H9 (cell line): ENCODE measurements around the gene VASN. TPM values are rescaled to one million over a fixed set of nuclear protein-coding genes. Genes with fewer than 3 reads are reported as not detected.

Experiments
- DNase-seq: peaks from one replicate; pipeline ENCODE4 v3.0.0-alpha.2; 2017
- H2AFZ ChIP-seq: one replicate; pipeline ENCODE4 v1.6.1; 2013; ENCODE audit warnings: mild to moderate bottlenecking, low read length, control low read depth, moderate library complexity
- H2AK5ac ChIP-seq: 2 replicates; pipeline ENCODE4 v1.6.1; 2013; ENCODE audit warnings: low read length, control low read depth, mixed read lengths; ENCODE audit not compliant: insufficient read length
- H2BK120ac ChIP-seq: one replicate; pipeline ENCODE4 v1.6.1; 2013; ENCODE audit warnings: low read depth, mild to moderate bottlenecking, low read length, control low read depth, inconsistent platforms; ENCODE audit not compliant: poor library complexity, severe bottlenecking
- H2BK12ac ChIP-seq: 2 replicates; pipeline ENCODE4 v1.6.1; 2013; ENCODE audit warnings: low read length, control low read depth, mixed read lengths, low read depth; ENCODE audit not compliant: insufficient read length
- H2BK15ac ChIP-seq: 2 replicates; pipeline ENCODE4 v1.6.1; 2013; ENCODE audit warnings: low read depth, low read length, control low read depth
- H2BK20ac ChIP-seq: one replicate; pipeline ENCODE4 v1.6.1; 2013; ENCODE audit warnings: low read depth, mild to moderate bottlenecking, low read length, control low read depth, inconsistent platforms; ENCODE audit not compliant: poor library complexity, severe bottlenecking
- H2BK5ac ChIP-seq: 2 replicates; pipeline ENCODE4 v1.6.1; 2013; ENCODE audit warnings: low read length, control low read depth, mixed read lengths; ENCODE audit not compliant: insufficient read length
- H3K14ac ChIP-seq: 2 replicates; pipeline ENCODE4 v1.6.1; 2013; ENCODE audit warnings: low read length, control low read depth; ENCODE audit not compliant: insufficient read depth
- H3K18ac ChIP-seq: 2 replicates; pipeline ENCODE4 v1.6.1; 2013; ENCODE audit warnings: low read depth, mild to moderate bottlenecking, mixed read lengths, low read length, control low read depth; ENCODE audit not compliant: insufficient read length
- H3K23ac ChIP-seq: 2 replicates; pipeline ENCODE4 v1.6.1; 2013; ENCODE audit warnings: low read length, control low read depth, mixed read lengths, low read depth; ENCODE audit not compliant: insufficient read length
- H3K23me2 ChIP-seq: 2 replicates; pipeline ENCODE4 v1.6.1; 2013; ENCODE audit warnings: low read depth, mild to moderate bottlenecking, mixed read lengths, low read length, control low read depth; ENCODE audit not compliant: insufficient read length, poor library complexity, severe bottlenecking
- H3K27ac ChIP-seq: 2 replicates; pipeline ENCODE4 v1.5.1; 2013; ENCODE audit warnings: low read length, control low read depth, mixed read lengths, low read depth; ENCODE audit not compliant: insufficient read length
- H3K27me3 ChIP-seq: 2 replicates; pipeline ENCODE4 v1.6.1; 2013; ENCODE audit warnings: low read length, control low read depth, inconsistent platforms; ENCODE audit not compliant: insufficient read depth
- H3K4ac ChIP-seq: 2 replicates; pipeline ENCODE4 v1.6.1; 2013; ENCODE audit warnings: low read depth, mild to moderate bottlenecking, control low read depth, inconsistent platforms, low read length, moderate library complexity
- H3K4me1 ChIP-seq: 2 replicates; pipeline ENCODE4 v1.6.1; 2013; ENCODE audit warnings: low read length, control low read depth, inconsistent platforms; ENCODE audit not compliant: insufficient read depth
- H3K4me2 ChIP-seq: 2 replicates; pipeline ENCODE4 v1.6.1; 2013; ENCODE audit warnings: low read length, control low read depth, mixed read lengths; ENCODE audit not compliant: insufficient read length, insufficient read depth
- H3K56ac ChIP-seq: 2 replicates; pipeline ENCODE4 v1.6.1; 2013; ENCODE audit warnings: low read depth, mild to moderate bottlenecking, mixed read lengths, low read length, control low read depth; ENCODE audit not compliant: insufficient read length
- H3K79me1 ChIP-seq: 2 replicates; pipeline ENCODE4 v1.6.1; 2013; ENCODE audit warnings: low read depth, mild to moderate bottlenecking, moderate library complexity, low read length, control low read depth, inconsistent platforms; ENCODE audit not compliant: insufficient read depth, poor library complexity, severe bottlenecking
- H3K79me2 ChIP-seq: 2 replicates; pipeline ENCODE4 v1.6.1; 2013; ENCODE audit warnings: low read length, control low read depth, inconsistent platforms; ENCODE audit not compliant: insufficient read depth
- H3K9ac ChIP-seq: 2 replicates; pipeline ENCODE4 v1.6.1; 2013; ENCODE audit warnings: low read length, control low read depth, mixed read lengths; ENCODE audit not compliant: insufficient read length; ENCODE audit errors: extremely low read depth
- H3K9me3 ChIP-seq: one replicate; pipeline ENCODE4 v1.6.1; 2013; ENCODE audit warnings: low read depth, low read length, inconsistent platforms; ENCODE audit not compliant: control insufficient read depth
- H3T11ph ChIP-seq: one replicate; pipeline ENCODE4 v1.6.1; 2013; ENCODE audit warnings: mild to moderate bottlenecking, low read length, control low read depth, inconsistent platforms
- H4K20me1 ChIP-seq: one replicate; pipeline ENCODE4 v1.6.1; 2013; ENCODE audit not compliant: control insufficient read depth, insufficient read length, insufficient read depth
- H4K5ac ChIP-seq: 2 replicates; pipeline ENCODE4 v1.6.1; 2013; ENCODE audit warnings: low read depth, mild to moderate bottlenecking, mixed read lengths, low read length, control low read depth; ENCODE audit not compliant: insufficient read length
- H4K8ac ChIP-seq: replicated peaks from 2 replicates; pipeline ENCODE4 v1.6.1; 2013; ENCODE audit warnings: low read length, control low read depth, mixed read lengths, low read depth; ENCODE audit not compliant: insufficient read length
- H4K91ac ChIP-seq: 2 replicates; pipeline ENCODE4 v1.6.1; 2013; ENCODE audit warnings: low read depth, mild to moderate bottlenecking, moderate library complexity, mixed read lengths, low read length, control low read depth; ENCODE audit not compliant: insufficient read length
- H3K27ac Mint-ChIP-seq, 3 experiments: 2 replicates in 2 of 3; 3 replicates in 1 of 3; pipeline ENCODE4 v1.8.0; 2020 to 2021; ENCODE audit warnings: mixed read lengths in 3 of 3, mild to moderate bottlenecking in 1 of 3, moderate library complexity in 1 of 3
- H3K27me3 Mint-ChIP-seq: 2 replicates; pipeline ENCODE4 v1.8.0; 2021; ENCODE audit warnings: low read depth, mild to moderate bottlenecking, moderate library complexity, mixed read lengths
- H3K36me3 Mint-ChIP-seq, 3 experiments: 2 replicates in 2 of 3; 3 replicates in 1 of 3; pipeline ENCODE4 v1.8.0; 2020 to 2021; ENCODE audit warnings: low read depth in 3 of 3, mixed read lengths in 3 of 3; ENCODE audit not compliant: insufficient read depth in 1 of 3
- H3K4me1 Mint-ChIP-seq, 2 experiments: 2 replicates each; pipeline ENCODE4 v1.8.0; 2020; ENCODE audit warnings: mixed read lengths in 2 of 2
- H3K4me3 Mint-ChIP-seq, 2 experiments: 2 replicates in 1 of 2; 3 replicates in 1 of 2; pipeline ENCODE4 v1.8.0; 2020 to 2021; ENCODE audit warnings: mild to moderate bottlenecking in 2 of 2, mixed read lengths in 2 of 2, moderate library complexity in 1 of 2
- H3K9me3 Mint-ChIP-seq, 2 experiments: 2 replicates in 1 of 2; 3 replicates in 1 of 2; pipeline ENCODE4 v1.8.0; 2020; ENCODE audit warnings: mild to moderate bottlenecking in 2 of 2, mixed read lengths in 2 of 2, moderate library complexity in 1 of 2
- CTCF ChIP-seq: fragments of 200-600 bp; sonication (generic); conservative IDR thresholded peaks from 3 replicates; pipeline ENCODE4 v1.8.0; 2021; ENCODE audit warnings: antibody characterized with exemption, mild to moderate bottlenecking
- whole genome bisulfite sequencing: extraction: QIAGEN DNeasy Blood & Tissue Kit; methylation state at CpG from one replicate; pipeline ENCODE4 v1.1.7; 2013; ENCODE audit warnings: missing lambda C conversion rate, low lambda C conversion rate, mixed read lengths; ENCODE audit not compliant: insufficient read length; ENCODE audit errors: extremely low coverage; 5-methylcytosine and 5-hydroxymethylcytosine counted together
- total RNA-seq: library from RNA; stranded (reverse); gene quantifications from 2 replicates; pipeline ENCODE4 v1.2.1, GENCODE V29; 2021

The VASN gene
- total RNA-seq, 1 experiment from 2014 or later, result 11.0 TPM

- H4K5ac ChIP-seq, result no peak overlapping the region
- no peaks in the 10 kb centered on the region for H3K79me2 ChIP-seq
- no peak overlapping the region for H4K91ac ChIP-seq
- no peaks in the 10 kb centered on the region; the same call in 1 of the 2 replicates for H3K4me1 ChIP-seq
- H3K9me3 ChIP-seq, result no peaks in the 10 kb centered on the region
- no peak overlapping the region for H2AFZ ChIP-seq
- no peak overlapping the region for H3K23ac ChIP-seq
- no peaks in the 10 kb centered on the region for H4K20me1 ChIP-seq
- no peak overlapping the region for H2BK15ac ChIP-seq
- H3K23me2 ChIP-seq, result no peaks in the 10 kb centered on the region
- H3K9ac ChIP-seq, result no peak overlapping the region
- no CpG with 5 or more reads among the region's 12 CpGs for WGBS
- no peak overlapping the region for H2BK12ac ChIP-seq
- no peak overlapping the region for H2BK20ac ChIP-seq
- no peak overlapping the region for H4K8ac ChIP-seq
- H2BK5ac ChIP-seq, result no peak overlapping the region
- H2AK5ac ChIP-seq, result no peak overlapping the region
- Mint-ChIP-seq H3K36me3 (peaks cover 0 to 3% (median 2%) of the 10 kb centered on the region in 3 experiments; a peak in 4 of 7 replicates), H3K27ac (peak overlapping the region in 1 of 3 experiments; percentile 40; a peak in 2 of 7 replicates), H3K9me3 (no peaks in the 10 kb centered on the region), H3K4me1 (peaks cover 3 to 15% of the 10 kb centered on the region in 2 experiments), H3K4me3 (no peak overlapping the region), H3K27me3 (no peaks in the 10 kb centered on the region)
- no peak overlapping the region for H3K56ac ChIP-seq
- no peak for DNase-seq
- H3K27me3 ChIP-seq, result no peaks in the 10 kb centered on the region
- no peak overlapping the region; the same call in 1 of the 2 replicates for H3K14ac ChIP-seq
- no peak overlapping the region for H3T11ph ChIP-seq
- H3K18ac ChIP-seq, result no peak overlapping the region
- TF ChIP-seq CTCF, result no peak
- H3K27ac ChIP-seq, result no peak overlapping the region
- no peaks in the 10 kb centered on the region for H3K79me1 ChIP-seq
- no peak overlapping the region for H3K4me2 ChIP-seq
- no peak overlapping the region for H3K4ac ChIP-seq
- no peak overlapping the region for H2BK120ac ChIP-seq
Observed at GRCh38 chr16:4383591-4384444, 12.2 kb downstream of the VASN start.
